HepG2 (cell line): ENCODE measurements around the gene GPER1. TPM values are rescaled to one million over a fixed set of nuclear protein-coding genes. Genes with fewer than 3 reads are reported as not detected.
A peak's percentile ranks its signal among the peaks of the same experiment; 100 is the strongest.

Experiments
- ATAC-seq: fragments of 200-7000 bp; cut with Tn5 transposase; 3 replicates; pipeline ENCODE4 v1.9.1; 2020; ENCODE audit warnings: mild to moderate bottlenecking, moderate library complexity
- BruUV-seq: library from RNA; stranded (reverse); fragments of 400-500 nt; replicated peaks from 2 replicates; lab custom pipeline; 2021; lab: Mats Ljungman, UMichigan
- CTCF ChIA-PET: fragments of 300-600 bp; formaldehyde crosslinking; extraction: SDS; loops from one replicate; lab custom pipeline; 2021; ENCODE audit warnings: low total read pairs, inconsistent platforms, low intra/inter-chr PET ratio; lab: Yijun Ruan, JAX
- POLR2A ChIA-PET: fragments of 350-600 bp; sonication (Branson Sonifier 250); formaldehyde crosslinking; loops from one replicate; lab custom pipeline; 2020; ENCODE audit warnings: antibody characterized with exemption, inconsistent platforms; lab: Yijun Ruan, JAX
- DNase-seq: peaks from one replicate; pipeline ENCODE4 v3.0.0-alpha.2; 2015; ENCODE audit warnings: low spot score
- FAIRE-seq: peaks from 3 replicates; lab custom pipeline; 2011; peaks lifted over from hg19 to GRCh38; lab: Jason Lieb, UNC
- H2AFZ ChIP-seq: one replicate; pipeline ENCODE4 v1.6.1; 2011; ENCODE audit warnings: low read length, inconsistent platforms
- H3K27ac ChIP-seq: fragments of 300-600 bp; 3 replicates; pipeline ENCODE4 v1.8.0; 2011; ENCODE audit warnings: mixed run types, mild to moderate bottlenecking, mixed read lengths, low read length, inconsistent platforms; ENCODE audit not compliant: insufficient read depth; ENCODE audit errors: extremely low read length
- H3K27me3 ChIP-seq, 2 experiments: fragments of 200-600 bp in 1 of 2; 2 replicates in 1 of 2; 3 replicates in 1 of 2; pipeline versions ENCODE4 v1.6.0 to v1.8.0; 2011; ENCODE audit warnings: low read length in 2 of 2, mild to moderate bottlenecking in 2 of 2, moderate library complexity in 2 of 2, inconsistent platforms in 1 of 2; ENCODE audit not compliant: insufficient read depth in 2 of 2, control insufficient read depth in 1 of 2
- H3K36me3 ChIP-seq, 2 experiments: fragments of 200-600 bp in 1 of 2; replicated peaks in 1 of 2; 2 replicates in 1 of 2; 3 replicates in 1 of 2; pipeline versions ENCODE4 v1.5.1 to v1.8.0; 2011; ENCODE audit warnings: low read length in 2 of 2, inconsistent platforms in 1 of 2; ENCODE audit not compliant: insufficient read depth in 2 of 2, control insufficient read depth in 1 of 2
- H3K4me1 ChIP-seq: 2 replicates; pipeline ENCODE4 v1.5.1; 2012; ENCODE audit warnings: low read length, inconsistent platforms; ENCODE audit not compliant: insufficient read depth
- H3K4me2 ChIP-seq: 2 replicates; pipeline ENCODE4 v1.6.0; 2011; ENCODE audit warnings: low read depth, low read length, inconsistent platforms
- H3K4me3 ChIP-seq, 3 experiments: fragments of 200-600 bp in 1 of 3; sonication (generic), shearing (Covaris generic) in 1 of 3; replicated peaks in 1 of 3; 2 replicates each; pipeline ENCODE4 v1.5.1; 2011 to 2016; ENCODE audit warnings: low read length in 3 of 3, inconsistent platforms in 2 of 3, low read depth in 2 of 3, mild to moderate bottlenecking in 2 of 3, control low read depth in 1 of 3, mixed read lengths in 1 of 3; ENCODE audit not compliant: insufficient read depth in 1 of 3
- H3K79me2 ChIP-seq: one replicate; pipeline ENCODE4 v1.6.1; 2011; ENCODE audit warnings: low read length, inconsistent platforms; ENCODE audit not compliant: insufficient read depth
- H3K9ac ChIP-seq: 2 replicates; pipeline ENCODE4 v1.6.0; 2011; ENCODE audit warnings: mild to moderate bottlenecking, low read depth, low read length, inconsistent platforms; ENCODE audit not compliant: insufficient read depth
- H3K9me3 ChIP-seq: 2 replicates; pipeline ENCODE4 v1.5.1; 2012; ENCODE audit warnings: mild to moderate bottlenecking, low read length
- H4K20me1 ChIP-seq: 2 replicates; pipeline ENCODE4 v1.6.0; 2011; ENCODE audit warnings: inconsistent platforms, mild to moderate bottlenecking, low read length, moderate library complexity; ENCODE audit not compliant: insufficient read depth
- CEBPB ChIP-seq: IDR thresholded peaks from 2 replicates; pipeline ENCODE4 v1.6.1; 2011; ENCODE audit warnings: low read depth, low read length, improper control_type of control experiment, borderline replicate concordance
- GABPA ChIP-seq, 2 experiments: IDR thresholded peaks; 2 replicates each; pipeline ENCODE4 v1.6.1; 2011 to 2016; ENCODE audit warnings: low read depth in 2 of 2, low read length in 1 of 2, missing biosample characterization in 1 of 2, missing genetic modification characterization in 1 of 2
- ZFAT ChIP-seq: sonication (generic); formaldehyde crosslinking; conservative IDR thresholded peaks from 2 replicates; pipeline ENCODE4 v1.8.1; 2023; ENCODE audit warnings: missing genetic modification reagents, inconsistent platforms
- WGBS: methylation state at CpG from one replicate; pipeline ENCODE4 v1.1.6; 2017; ENCODE audit warnings: low lambda C conversion rate; 5-methylcytosine and 5-hydroxymethylcytosine counted together
- in situ Hi-C: cut with HindIII; loops from 2 replicates; pipeline ENCODE4 v1.10.0; 2017; ENCODE audit warnings: low pct_unique_long_range_greater_than_20kb; ENCODE audit not compliant: extremely low pct_ligation_motif_present
- intact Hi-C: fragments of 100-400 bp; cut with micrococcal nuclease; formaldehyde crosslinking; loops from one replicate; pipeline ENCODE4 v1.10.0; 2022; ENCODE audit not compliant: unreplicated experiment
- polyA plus RNA-seq, 8 experiments: library from polyadenylated mRNA; depleted of rRNA in 3 of 8; stranded (reverse) in 7 of 8; unstranded in 1 of 8; fragments of >200 nt; fragmentation: Illumina TruSeq in 4 of 8; extraction: Trizol in 4 of 8; gene quantifications; 2 replicates each; pipeline versions ENCODE4 v1.2.1 to v1.2.3, GENCODE V29; 2011 to 2016; ENCODE audit warnings: low read depth in 4 of 8, missing spikeins in 1 of 8, mixed read lengths in 1 of 8; ENCODE audit not compliant: insufficient read depth in 1 of 8
- total RNA-seq, 5 experiments: library from RNA; depleted of rRNA; stranded (reverse); fragments of >200 nt; fragmentation: Illumina TruSeq; extraction: Trizol; gene quantifications; 2 replicates each; pipeline ENCODE4 v1.2.3, GENCODE V29; 2016; ENCODE audit warnings: low read depth in 1 of 5
- TF ChIP-seq, protein P1 (sequence below): sonication (generic); formaldehyde crosslinking; IDR thresholded peaks from 2 replicates; pipeline ENCODE4 v1.4.0; 2020; ENCODE audit warnings: missing genetic modification reagents
- TF ChIP-seq, protein P2 (sequence below): sonication (generic); formaldehyde crosslinking; IDR thresholded peaks from 2 replicates; pipeline ENCODE4 v1.4.0; 2020; ENCODE audit warnings: missing genetic modification reagents

Gene GPER1
- total and polyA plus RNA-seq, 2 of the 13 experiments (the other 11 are each of a cell fraction or from before 2014, with no cell fraction given), result 12.7 to 19.7 TPM

DNA sequence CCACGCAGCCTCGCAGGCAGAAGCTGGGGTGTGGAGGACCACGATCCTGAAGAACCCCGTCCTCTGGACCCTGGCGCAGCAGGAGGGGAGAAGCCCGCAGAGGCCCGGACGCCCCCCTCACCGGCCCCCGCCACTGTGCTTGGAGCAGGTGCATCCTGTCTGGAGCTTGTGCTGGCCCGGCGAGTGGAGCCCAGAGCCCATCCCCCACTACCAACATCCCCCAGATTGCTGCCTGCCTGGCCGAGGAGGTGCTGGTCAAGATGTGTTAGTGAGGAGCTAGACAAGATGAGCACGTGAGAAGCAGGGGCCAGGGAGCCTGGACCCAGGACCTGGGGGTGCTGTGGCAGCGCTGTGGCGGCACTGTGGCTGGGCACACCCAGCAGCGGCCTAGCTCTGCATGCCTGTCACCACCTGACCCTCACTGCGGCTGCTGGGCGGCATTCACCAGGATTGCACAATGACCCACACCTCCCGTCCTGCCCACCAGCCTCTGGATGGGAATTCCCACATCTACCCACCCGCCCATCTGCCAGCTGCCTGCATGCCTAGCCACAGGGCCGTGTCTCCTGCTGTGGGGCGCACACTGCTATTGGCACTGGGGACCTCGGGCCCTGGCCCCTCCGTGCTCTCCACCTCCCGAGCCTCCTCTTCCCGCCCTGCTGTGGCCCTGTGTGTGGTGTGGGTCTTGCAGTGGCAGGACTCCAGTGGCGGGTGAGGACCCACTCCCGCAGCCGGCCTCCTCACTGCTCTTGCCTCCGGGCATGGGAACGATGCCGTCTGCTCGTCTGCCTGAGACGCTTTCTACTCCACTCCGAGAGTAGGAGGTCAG is 31.7 kb upstream of the GPER1 start:
- intact Hi-C loops, result no loop called here
- Histone ChIP-seq H3K4me1 (no peaks in the 10 kb centered on the region), H3K4me2 (no peak overlapping the region), H3K9me3 (no peaks in the 10 kb centered on the region), H4K20me1 (no peaks in the 10 kb centered on the region), H3K27me3 (no peaks in the 10 kb centered on the region), H3K79me2 (no peaks in the 10 kb centered on the region), H3K27ac (no peak overlapping the region), H2AFZ (no peak overlapping the region), H3K4me3 (no peak overlapping the region), H3K36me3 (peaks cover 8 to 14% of the 10 kb centered on the region in 2 experiments; a peak in 4 of 5 replicates)
- DNase-seq, result no peak
- POLR2A ChIA-PET, result no interaction called here
- 98% methylated on average over 13 of the region's 36 CpGs for WGBS
- no TSS peak for BruUV-seq
- CTCF ChIA-PET, result no interaction called here
- no peak for ATAC-seq
- FAIRE-seq, result no peak
- in situ Hi-C loops, result no loop called here
- TF ChIP-seq CEBPB (peak; percentile 46; the same call in 1 of the 2 replicates), ZFAT (CRISPR knock-in tag) (no peak)
- TF ChIP-seq, protein P1, sequence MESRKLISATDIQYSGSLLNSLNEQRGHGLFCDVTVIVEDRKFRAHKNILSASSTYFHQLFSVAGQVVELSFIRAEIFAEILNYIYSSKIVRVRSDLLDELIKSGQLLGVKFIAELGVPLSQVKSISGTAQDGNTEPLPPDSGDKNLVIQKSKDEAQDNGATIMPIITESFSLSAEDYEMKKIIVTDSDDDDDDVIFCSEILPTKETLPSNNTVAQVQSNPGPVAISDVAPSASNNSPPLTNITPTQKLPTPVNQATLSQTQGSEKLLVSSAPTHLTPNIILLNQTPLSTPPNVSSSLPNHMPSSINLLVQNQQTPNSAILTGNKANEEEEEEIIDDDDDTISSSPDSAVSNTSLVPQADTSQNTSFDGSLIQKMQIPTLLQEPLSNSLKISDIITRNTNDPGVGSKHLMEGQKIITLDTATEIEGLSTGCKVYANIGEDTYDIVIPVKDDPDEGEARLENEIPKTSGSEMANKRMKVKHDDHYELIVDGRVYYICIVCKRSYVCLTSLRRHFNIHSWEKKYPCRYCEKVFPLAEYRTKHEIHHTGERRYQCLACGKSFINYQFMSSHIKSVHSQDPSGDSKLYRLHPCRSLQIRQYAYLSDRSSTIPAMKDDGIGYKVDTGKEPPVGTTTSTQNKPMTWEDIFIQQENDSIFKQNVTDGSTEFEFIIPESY, result 0 out of 2 replicates have a peak, but pooled peaks have one; percentile 35
- TF ChIP-seq, all 625 proteins: peak for 2
- H3K9ac ChIP-seq, result no peak overlapping the region

DNA sequence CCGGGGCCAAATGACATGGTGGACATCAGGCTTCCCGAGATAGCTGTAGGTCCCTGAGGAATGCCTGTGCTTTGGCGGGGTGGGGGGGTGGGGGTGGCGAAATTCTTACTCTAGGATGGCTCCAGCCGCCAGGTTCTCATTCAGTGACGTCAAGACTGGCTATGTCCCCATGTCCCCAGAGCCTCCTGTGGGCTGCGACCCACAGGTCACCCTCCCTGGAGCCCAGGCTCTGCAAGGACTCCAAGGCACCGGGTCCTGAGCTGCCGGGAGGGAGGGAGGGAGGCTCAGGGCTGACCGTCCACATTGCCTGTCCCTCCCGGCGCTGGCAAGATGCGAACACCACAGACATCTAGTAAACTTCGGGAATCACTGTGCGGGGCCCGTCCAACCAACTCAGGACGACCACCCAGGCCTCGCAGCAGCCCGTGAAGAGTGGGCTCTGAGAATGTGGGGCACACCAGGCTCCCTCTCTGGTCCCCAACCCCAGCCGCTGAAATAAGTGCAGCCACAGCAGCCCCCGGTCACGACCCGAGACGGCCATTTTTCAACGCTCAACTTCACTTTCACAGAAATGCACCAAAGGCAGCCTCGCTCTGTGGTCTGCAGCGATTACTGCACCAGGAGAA is 31.0 kb upstream of the GPER1 start:
- TF ChIP-seq GABPA (IDR thresholded peaks at IDR 0.05; ENCODE audit: low read depth, low read length) (no peak), GABPA (CRISPR knock-in tag; IDR thresholded peaks at IDR 0.05; ENCODE audit: low read depth) (no peak)
- TF ChIP-seq, protein P2, sequence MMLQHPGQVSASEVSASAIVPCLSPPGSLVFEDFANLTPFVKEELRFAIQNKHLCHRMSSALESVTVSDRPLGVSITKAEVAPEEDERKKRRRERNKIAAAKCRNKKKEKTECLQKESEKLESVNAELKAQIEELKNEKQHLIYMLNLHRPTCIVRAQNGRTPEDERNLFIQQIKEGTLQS (CRISPR knock-in tag), result no peak
- Histone ChIP-seq H2AFZ (no peak overlapping the region), H3K27ac (no peak overlapping the region), H3K9me3 (no peaks in the 10 kb centered on the region), H3K4me1 (no peaks in the 10 kb centered on the region), H3K27me3 (no peaks in the 10 kb centered on the region), H3K36me3 (peaks cover 8 to 14% of the 10 kb centered on the region in 2 experiments; a peak in 4 of 5 replicates), H3K79me2 (no peaks in the 10 kb centered on the region), H4K20me1 (no peaks in the 10 kb centered on the region), H3K4me2 (no peak overlapping the region), H3K4me3 (no peak overlapping the region), H3K9ac (no peak overlapping the region)
- FAIRE-seq, result no peak
- 96% methylated on average over 15 of the region's 27 CpGs for WGBS
- ATAC-seq, result no peak
- intact Hi-C loops (no loop called here), in situ Hi-C loops (no loop called here)
- BruUV-seq, result no TSS peak
- ChIA-PET CTCF (no interaction called here), POLR2A (no interaction called here)
- DNase-seq, result no peak
